D721Med (cell line): ENCODE results near the gene MAP2K3.

ENCODE experiments used
- DNase-seq: peaks from one replicate; pipeline ENCODE4 v3.0.0; 2011; ENCODE audit warnings: low spot score; ENCODE audit not compliant: insufficient read length
- FAIRE-seq: peaks from 2 replicates; lab custom pipeline; 2011; peaks lifted over from hg19 to GRCh38; lab: Jason Lieb, UNC
- TF ChIP-seq, protein P1 (sequence below): IDR thresholded peaks from 2 replicates; pipeline ENCODE4 v1.5.1; 2012; ENCODE audit warnings: mild to moderate bottlenecking, control low read depth; ENCODE audit not compliant: insufficient read depth; ENCODE audit errors: missing control alignments

The MAP2K3 gene

GRCh38 chr17:21248500-21248899 lies 36.0 kb upstream of the MAP2K3 start:
- FAIRE-seq (no peak), DNase-seq (no peak)
- TF ChIP-seq, protein P1, sequence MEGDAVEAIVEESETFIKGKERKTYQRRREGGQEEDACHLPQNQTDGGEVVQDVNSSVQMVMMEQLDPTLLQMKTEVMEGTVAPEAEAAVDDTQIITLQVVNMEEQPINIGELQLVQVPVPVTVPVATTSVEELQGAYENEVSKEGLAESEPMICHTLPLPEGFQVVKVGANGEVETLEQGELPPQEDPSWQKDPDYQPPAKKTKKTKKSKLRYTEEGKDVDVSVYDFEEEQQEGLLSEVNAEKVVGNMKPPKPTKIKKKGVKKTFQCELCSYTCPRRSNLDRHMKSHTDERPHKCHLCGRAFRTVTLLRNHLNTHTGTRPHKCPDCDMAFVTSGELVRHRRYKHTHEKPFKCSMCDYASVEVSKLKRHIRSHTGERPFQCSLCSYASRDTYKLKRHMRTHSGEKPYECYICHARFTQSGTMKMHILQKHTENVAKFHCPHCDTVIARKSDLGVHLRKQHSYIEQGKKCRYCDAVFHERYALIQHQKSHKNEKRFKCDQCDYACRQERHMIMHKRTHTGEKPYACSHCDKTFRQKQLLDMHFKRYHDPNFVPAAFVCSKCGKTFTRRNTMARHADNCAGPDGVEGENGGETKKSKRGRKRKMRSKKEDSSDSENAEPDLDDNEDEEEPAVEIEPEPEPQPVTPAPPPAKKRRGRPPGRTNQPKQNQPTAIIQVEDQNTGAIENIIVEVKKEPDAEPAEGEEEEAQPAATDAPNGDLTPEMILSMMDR: no peak

GRCh38 chr17:21249086-21249795 lies 35.3 kb upstream of the MAP2K3 start:
- TF ChIP-seq, protein P1: no peak
- no peak for DNase-seq
- FAIRE-seq: no peak

- FAIRE-seq: no peak
- no peak for DNase-seq
- TF ChIP-seq, protein P1: no peak
Observed at GRCh38 chr17:21249920-21250703, 34.4 kb upstream of the MAP2K3 start.

DNA sequence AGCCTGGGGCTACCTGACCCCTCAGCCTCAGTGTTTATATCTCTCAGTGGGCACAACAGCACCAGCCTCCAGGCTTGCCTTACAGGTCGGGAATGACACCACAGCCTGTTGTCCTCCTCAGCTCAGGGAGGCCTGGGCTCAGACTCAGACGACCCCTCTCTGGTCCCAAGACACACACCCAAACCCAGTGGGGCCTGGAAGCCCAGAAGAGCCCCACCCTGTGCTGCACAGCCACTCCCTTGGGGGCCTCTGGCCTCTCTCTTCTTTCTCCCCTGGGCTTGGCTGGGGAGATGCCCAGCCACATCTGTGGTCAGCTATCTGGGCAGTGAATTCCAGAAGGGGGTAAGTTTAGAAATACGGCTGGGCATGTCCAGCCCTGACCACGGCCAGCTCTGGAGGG lies 33.7 kb upstream of the MAP2K3 start:
- FAIRE-seq (no peak), DNase-seq (no peak)
- TF ChIP-seq, protein P1: no peak

DNA sequence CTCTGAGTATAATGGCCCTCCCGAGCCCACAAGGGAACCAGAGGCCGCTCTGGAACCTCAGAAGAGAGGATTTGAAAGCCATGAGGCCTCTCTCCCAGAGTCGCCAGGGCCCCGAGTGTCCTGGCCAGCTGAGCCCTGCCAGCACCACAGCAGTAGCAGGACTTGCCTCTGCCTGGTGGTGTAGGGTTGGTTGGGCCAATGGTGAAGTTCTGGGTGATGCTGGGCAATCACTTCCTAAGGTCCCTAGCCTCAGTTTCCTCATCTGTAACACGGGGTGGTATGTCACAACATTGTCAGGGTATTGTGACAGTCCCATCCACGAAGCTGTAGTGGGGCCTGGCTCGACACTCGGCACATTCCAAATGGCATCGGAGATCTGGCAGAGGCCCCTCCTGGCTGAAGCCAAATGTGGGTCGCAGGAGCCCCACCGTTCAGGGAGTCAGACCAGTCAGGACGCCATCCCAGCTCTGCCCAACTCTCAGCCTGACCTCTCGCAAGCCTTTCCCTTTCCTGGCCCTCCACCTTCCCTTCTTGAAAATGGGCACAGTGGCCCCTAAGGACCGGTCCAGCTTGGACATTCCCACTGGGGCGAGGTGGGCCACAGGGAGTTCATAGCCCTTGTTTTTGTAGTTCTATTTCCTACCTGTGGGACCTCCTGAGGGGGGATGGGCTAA lies 33.0 kb upstream of the MAP2K3 start:
- FAIRE-seq (no peak), DNase-seq (no peak)
- TF ChIP-seq, protein P1: no peak

DNA sequence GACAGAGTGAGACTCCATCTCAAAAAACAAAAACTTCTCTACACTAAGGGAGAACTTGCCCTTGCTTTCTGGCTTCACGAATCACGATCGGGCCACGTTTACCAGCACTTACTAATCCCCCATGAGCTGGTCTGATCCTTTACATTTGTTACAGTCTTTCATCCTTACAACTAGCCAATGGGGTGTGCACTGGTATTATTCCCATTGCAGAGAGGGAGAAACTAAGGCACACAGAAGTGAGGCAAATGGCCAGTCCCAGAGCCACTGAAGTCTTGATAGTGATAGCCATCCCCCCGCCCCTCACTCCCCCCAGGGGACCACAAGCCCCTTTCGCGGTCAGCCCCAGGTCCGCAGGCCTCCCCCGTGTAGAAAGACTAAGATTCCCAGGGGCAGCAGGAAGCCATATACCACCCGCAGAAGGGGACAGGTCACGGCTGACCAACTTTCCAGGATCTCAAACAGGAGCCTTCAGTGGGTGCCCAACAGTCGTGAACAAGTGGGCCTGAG lies 32.2 kb upstream of the MAP2K3 start:
- TF ChIP-seq, protein P1: no peak
- FAIRE-seq (no peak), DNase-seq (no peak)
